Activated gamma-delta T cell (primary cell): ENCODE results near the gene CHD6.

ENCODE experiments used
- DNase-seq: peaks from one replicate; lab custom pipeline; 2025; lab: John Stamatoyannopoulos, UW

Gene CHD6

GRCh38 chr20:41398408-41398807 is 219.8 kb downstream of the CHD6 start:
- DNase-seq: no peak

- DNase-seq: no peak
These were observed 222.2 kb downstream of the CHD6 start for GRCh38 chr20:41395667-41396664.

GRCh38 chr20:41394931-41395666 is 223.1 kb downstream of the CHD6 start:
- DNase-seq: no peak

- no peak for DNase-seq
These were observed 224.1 kb downstream of the CHD6 start for GRCh38 chr20:41394081-41394480.

- DNase-seq: no peak
These were observed 224.5 kb downstream of the CHD6 start for GRCh38 chr20:41393705-41394066.

- no peak for DNase-seq
These were observed 225.1 kb downstream of the CHD6 start for GRCh38 chr20:41392871-41393704.

GRCh38 chr20:41392295-41392694 is 225.9 kb downstream of the CHD6 start:
- no peak for DNase-seq

- DNase-seq: no peak
These were observed 226.6 kb downstream of the CHD6 start for GRCh38 chr20:41391587-41392001.

- no peak for DNase-seq
These were observed 227.3 kb downstream of the CHD6 start for GRCh38 chr20:41390889-41391288.

- DNase-seq: no peak
These were observed 230.7 kb downstream of the CHD6 start for GRCh38 chr20:41387444-41387851.

- no peak for DNase-seq
These were observed 231.4 kb downstream of the CHD6 start for GRCh38 chr20:41386502-41387427.

GRCh38 chr20:41382791-41383305 is 235.3 kb downstream of the CHD6 start:
- no peak for DNase-seq

GRCh38 chr20:41380551-41381193 is 237.5 kb downstream of the CHD6 start:
- no peak for DNase-seq

GRCh38 chr20:41379551-41379950 is 238.6 kb downstream of the CHD6 start:
- no peak for DNase-seq

GRCh38 chr20:41377275-41377674 is 240.9 kb downstream of the CHD6 start:
- DNase-seq: no peak

GRCh38 chr20:41376349-41376748 is 241.8 kb downstream of the CHD6 start:
- no peak for DNase-seq

GRCh38 chr20:41375846-41376245 is 242.3 kb downstream of the CHD6 start:
- DNase-seq: no peak

GRCh38 chr20:41373931-41374920 is 244.0 kb downstream of the CHD6 start:
- DNase-seq: no peak

GRCh38 chr20:41373251-41373783 is 244.9 kb downstream of the CHD6 start:
- no peak for DNase-seq
